ENCODE data around the gene IMPDH1. TPM values are rescaled to one million over a fixed set of nuclear protein-coding genes. Genes with fewer than 3 reads are reported as not detected.

IMPDH1 gene
- total and polyA plus RNA-seq, 9 of the 15 experiments (the other 6 are each of a cell fraction or from before 2014, with no cell fraction given) = 0.80 to 118 (median 64.3) TPM

DNA sequence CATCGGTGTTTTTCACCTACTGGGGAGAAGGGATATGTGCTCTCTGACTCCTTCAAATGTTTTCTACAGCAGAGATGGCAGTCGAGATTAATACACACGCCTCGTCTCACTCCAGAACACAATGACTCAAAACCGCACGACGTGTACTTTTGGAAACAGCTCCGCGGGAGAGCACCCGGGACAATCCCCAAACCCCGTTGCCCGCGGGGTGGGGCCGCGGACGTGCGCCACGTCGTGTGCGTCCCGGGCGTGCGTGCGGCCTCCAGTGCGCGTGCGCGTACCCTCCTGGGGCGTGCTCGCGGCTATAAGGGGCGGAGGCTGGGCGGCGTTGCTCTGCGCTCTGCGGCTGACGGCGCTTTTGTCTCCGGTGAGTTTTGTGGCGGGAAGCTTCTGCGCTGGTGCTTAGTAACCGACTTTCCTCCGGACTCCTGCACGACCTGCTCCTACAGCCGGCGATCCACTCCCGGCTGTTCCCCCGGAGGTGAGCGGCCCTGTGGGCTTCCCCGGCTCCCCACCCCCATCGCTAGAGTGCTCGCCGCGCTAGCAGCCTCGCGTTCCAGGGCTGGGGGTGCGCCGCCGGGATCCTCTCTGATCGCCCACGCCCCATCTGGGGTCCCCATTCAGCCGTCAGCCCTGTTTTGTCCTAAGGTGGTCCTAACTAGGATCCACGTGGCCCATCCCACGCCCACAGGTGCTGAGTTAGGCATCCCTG, 45.9 kb upstream of the IMPDH1 start, which contains the start of gene HILPDA (continued):
- TF ChIP-seq, protein P1, sequence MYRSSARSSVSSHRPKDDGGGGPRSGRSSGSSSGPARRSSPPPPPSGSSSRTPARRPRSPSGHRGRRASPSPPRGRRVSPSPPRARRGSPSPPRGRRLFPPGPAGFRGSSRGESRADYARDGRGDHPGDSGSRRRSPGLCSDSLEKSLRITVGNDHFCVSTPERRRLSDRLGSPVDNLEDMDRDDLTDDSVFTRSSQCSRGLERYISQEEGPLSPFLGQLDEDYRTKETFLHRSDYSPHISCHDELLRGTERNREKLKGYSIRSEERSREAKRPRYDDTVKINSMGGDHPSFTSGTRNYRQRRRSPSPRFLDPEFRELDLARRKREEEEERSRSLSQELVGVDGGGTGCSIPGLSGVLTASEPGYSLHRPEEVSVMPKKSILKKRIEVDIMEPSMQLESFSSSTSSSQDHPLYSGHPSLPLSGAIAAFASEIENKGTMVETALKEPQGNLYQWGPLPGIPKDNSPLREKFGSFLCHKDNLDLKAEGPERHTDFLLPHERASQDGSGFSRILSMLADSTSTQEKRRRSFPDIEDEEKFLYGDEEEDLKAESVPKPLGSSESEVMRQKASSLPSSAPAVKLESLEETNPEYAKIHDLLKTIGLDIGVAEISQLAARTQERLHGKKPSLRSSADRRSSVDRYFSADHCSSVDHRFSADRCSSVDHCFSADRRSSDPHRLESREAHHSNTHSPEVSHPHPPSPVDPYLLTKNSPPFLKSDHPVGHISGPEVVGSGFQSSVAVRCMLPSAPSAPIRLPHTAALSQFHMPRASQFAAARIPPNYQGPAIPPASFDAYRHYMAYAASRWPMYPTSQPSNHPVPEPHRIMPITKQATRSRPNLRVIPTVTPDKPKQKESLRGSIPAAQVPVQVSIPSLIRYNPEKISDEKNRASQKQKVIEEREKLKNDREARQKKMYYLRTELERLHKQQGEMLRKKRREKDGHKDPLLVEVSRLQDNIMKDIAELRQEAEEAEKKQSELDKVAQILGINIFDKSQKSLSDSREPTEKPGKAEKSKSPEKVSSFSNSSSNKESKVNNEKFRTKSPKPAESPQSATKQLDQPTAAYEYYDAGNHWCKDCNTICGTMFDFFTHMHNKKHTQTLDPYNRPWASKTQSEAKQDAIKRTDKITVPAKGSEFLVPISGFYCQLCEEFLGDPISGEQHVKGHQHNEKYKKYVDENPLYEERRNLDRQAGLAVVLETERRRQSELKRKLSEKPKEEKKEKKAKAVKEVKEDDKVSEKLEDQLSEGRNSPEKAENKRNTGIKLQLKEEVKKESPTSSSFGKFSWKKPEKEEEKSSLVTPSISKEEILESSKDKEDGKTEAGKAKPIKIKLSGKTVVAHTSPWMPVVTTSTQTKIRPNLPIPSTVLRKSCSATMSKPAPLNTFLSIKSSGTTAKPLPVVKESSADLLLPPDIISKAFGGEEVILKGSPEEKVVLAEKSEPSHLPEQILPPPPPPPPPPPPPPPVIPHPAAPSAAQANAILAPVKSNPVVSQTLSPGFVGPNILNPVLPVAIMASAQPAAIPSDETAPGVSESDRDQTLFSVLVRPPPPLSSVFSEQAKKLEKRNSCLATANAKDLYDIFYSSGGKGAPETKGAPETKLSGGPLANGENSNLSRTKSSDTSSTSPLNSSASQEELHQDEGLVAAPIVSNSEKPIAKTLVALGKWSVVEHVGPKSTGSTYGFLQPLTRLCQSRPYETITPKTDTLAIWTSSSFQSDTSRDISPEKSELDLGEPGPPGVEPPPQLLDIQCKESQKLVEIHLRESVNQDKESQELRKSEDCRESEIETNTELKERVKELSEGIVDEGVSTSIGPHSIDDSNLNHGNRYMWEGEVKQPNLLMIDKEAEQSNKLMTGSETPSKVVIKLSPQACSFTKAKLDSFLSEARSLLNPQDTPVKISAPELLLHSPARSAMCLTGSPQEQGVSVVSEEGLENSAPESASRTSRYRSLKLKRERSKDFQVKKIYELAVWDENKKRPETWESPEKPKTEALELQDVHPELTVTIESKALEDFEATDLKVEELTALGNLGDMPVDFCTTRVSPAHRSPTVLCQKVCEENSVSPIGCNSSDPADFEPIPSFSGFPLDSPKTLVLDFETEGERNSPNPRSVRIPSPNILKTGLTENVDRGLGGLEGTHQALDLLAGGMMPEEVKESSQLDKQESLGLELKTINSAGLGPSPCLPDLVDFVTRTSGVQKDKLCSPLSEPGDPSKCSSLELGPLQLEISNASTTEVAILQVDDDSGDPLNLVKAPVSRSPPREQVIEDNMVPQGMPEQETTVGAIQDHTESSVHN (IDR thresholded peaks at IDR 0.05; ENCODE audit: borderline replicate concordance in 1 of 2, low read depth in 1 of 2) = no peak
- TF ChIP-seq MYNN (IDR thresholded peaks at IDR 0.05) (peak; percentile 54), MYNN (CRISPR knock-in tag; IDR thresholded peaks at IDR 0.05) (no peak), SIN3A (IDR thresholded peaks at IDR 0.05; ENCODE audit: borderline replicate concordance in 2 of 2, control insufficient read depth in 1 of 2, low read depth in 2 of 2, low read length in 2 of 2) (peak; percentile 70 to 80; a peak in 3 of 4 replicates), PHF8 (IDR thresholded peaks at IDR 0.05; ENCODE audit: borderline replicate concordance, low read length) (peak; percentile 89), SMAD2 (IDR thresholded peaks at IDR 0.05; ENCODE audit: low read depth, low read length) (no peak), FIP1L1 (IDR thresholded peaks at IDR 0.05; ENCODE audit: low read depth, low read length, poor library complexity, severe bottlenecking) (peak; percentile 68), ZNF75A (CRISPR knock-in tag; IDR thresholded peaks at IDR 0.05) (no peak; the same call in 1 of the 2 replicates), PTTG1 (tag; IDR thresholded peaks at IDR 0.05; ENCODE audit: low read depth) (no peak), CHCHD3 (CRISPR knock-in tag; IDR thresholded peaks at IDR 0.05) (no peak)
- TF ChIP-seq, protein P2, sequence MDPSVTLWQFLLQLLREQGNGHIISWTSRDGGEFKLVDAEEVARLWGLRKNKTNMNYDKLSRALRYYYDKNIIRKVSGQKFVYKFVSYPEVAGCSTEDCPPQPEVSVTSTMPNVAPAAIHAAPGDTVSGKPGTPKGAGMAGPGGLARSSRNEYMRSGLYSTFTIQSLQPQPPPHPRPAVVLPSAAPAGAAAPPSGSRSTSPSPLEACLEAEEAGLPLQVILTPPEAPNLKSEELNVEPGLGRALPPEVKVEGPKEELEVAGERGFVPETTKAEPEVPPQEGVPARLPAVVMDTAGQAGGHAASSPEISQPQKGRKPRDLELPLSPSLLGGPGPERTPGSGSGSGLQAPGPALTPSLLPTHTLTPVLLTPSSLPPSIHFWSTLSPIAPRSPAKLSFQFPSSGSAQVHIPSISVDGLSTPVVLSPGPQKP (CRISPR knock-in tag; IDR thresholded peaks at IDR 0.05) = no peak
- TF ChIP-seq, protein P3, sequence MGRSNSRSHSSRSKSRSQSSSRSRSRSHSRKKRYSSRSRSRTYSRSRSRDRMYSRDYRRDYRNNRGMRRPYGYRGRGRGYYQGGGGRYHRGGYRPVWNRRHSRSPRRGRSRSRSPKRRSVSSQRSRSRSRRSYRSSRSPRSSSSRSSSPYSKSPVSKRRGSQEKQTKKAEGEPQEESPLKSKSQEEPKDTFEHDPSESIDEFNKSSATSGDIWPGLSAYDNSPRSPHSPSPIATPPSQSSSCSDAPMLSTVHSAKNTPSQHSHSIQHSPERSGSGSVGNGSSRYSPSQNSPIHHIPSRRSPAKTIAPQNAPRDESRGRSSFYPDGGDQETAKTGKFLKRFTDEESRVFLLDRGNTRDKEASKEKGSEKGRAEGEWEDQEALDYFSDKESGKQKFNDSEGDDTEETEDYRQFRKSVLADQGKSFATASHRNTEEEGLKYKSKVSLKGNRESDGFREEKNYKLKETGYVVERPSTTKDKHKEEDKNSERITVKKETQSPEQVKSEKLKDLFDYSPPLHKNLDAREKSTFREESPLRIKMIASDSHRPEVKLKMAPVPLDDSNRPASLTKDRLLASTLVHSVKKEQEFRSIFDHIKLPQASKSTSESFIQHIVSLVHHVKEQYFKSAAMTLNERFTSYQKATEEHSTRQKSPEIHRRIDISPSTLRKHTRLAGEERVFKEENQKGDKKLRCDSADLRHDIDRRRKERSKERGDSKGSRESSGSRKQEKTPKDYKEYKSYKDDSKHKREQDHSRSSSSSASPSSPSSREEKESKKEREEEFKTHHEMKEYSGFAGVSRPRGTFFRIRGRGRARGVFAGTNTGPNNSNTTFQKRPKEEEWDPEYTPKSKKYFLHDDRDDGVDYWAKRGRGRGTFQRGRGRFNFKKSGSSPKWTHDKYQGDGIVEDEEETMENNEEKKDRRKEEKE (IDR thresholded peaks at IDR 0.05; ENCODE audit: borderline replicate concordance in 1 of 2, control insufficient read depth in 1 of 2, low read depth in 2 of 2, low read length in 1 of 2) = 0 out of 4 replicates have a peak, but pooled peaks of 1 of the 2 experiments have one; percentile 63
